Pancreas (tissue), 10 donors: Measurements from ENCODE around the gene APEX1. TPM values are rescaled to one million over a fixed set of nuclear protein-coding genes. Genes with fewer than 3 reads are reported as not detected.

ENCODE experiments used
- ATAC-seq, 4 donors: fragments of 200-7000 bp; cut with Tn5 transposase; one replicate each; pipeline versions ENCODE4 v1.8.0 to v1.9.1; 2020; ENCODE audit warnings: mild to moderate bottlenecking in 4 of 4, moderate library complexity in 4 of 4
- DNase-seq, 6 donors: peaks; one replicate each; pipeline ENCODE4 v3.0.0-alpha.2; 2020
- FAIRE-seq: peaks from 2 replicates; lab custom pipeline; 2012; peaks lifted over from hg19 to GRCh38; lab: Jason Lieb, UNC
- H3K27ac ChIP-seq, 4 donors: fragments of 200-600 bp; sonication (generic); 1 replicate in 3 of 4; 2 replicates in 1 of 4; pipeline versions ENCODE4 v1.5.0 to v1.8.0; 2020
- H3K27me3 ChIP-seq, 4 donors: fragments of 200-600 bp; one replicate each; pipeline ENCODE4 v1.8.0; 2021
- H3K36me3 ChIP-seq, 3 donors: fragments of 200-600 bp; sonication (generic) in 1 of 3; one replicate each; pipeline versions ENCODE4 v1.5.0 to v1.8.0; 2020 to 2021
- H3K4me1 ChIP-seq, 3 donors: fragments of 200-600 bp; one replicate each; pipeline ENCODE4 v1.8.0; 2021
- H3K4me3 ChIP-seq, 4 donors: fragments of 200-600 bp; sonication (generic) in 2 of 4; one replicate each; pipeline versions ENCODE4 v1.5.0 to v1.8.0; 2020 to 2021
- H3K9me3 ChIP-seq, 4 donors: fragments of 200-600 bp; one replicate each; pipeline ENCODE4 v1.8.0; 2021
- CTCF ChIP-seq, 4 donors: fragments of 200-600 bp; sonication (generic) in 3 of 4; IDR thresholded peaks; one replicate each; pipeline versions ENCODE4 v1.5.0 to v1.8.0; 2021; ENCODE audit warnings: antibody characterized with exemption in 4 of 4
- WGBS, 2 donors: extraction: QIAGEN DNeasy Blood & Tissue Kit; methylation state at CpG; one replicate each; pipeline ENCODE4 v1.1.7; 2013; 5-methylcytosine and 5-hydroxymethylcytosine counted together
- intact Hi-C, 3 donors: fragments of 100-400 bp; cut with DNase I; formaldehyde crosslinking; loops; one replicate each; pipeline versions ENCODE4 v1.11.1 to v1.14.2; 2022
- polyA plus RNA-seq, 2 donors: library from polyadenylated mRNA; stranded (reverse); fragments of 200-250 nt; gene quantifications; one replicate each; pipeline ENCODE4 v1.2.3, GENCODE V29; 2013
- total RNA-seq, 6 donors: library from RNA; stranded (reverse); fragmentation: NEBNext Ultra II Directional in 4 of 6; extraction: Animal tissue kit (Norgen Biotek cat#: 25700) in 4 of 6; gene quantifications; one replicate each; pipeline versions ENCODE4 v1.2.1 to v1.2.4, GENCODE V29; 2021 to 2023
- donor health status: healthy with polysubstance abuse.
- donor health status: DM: no; HTN: no; CAD: no; lungs with moderate emphysema.
- donor health status: DM: no; HTN: no; CAD: no.
- donor health status: control.
- donor health status: control.
- donor health status: Bipolar disorder and iron deficiency.
- donor health status: DM: yes; HTN: yes; CAD: no.
- donor health status: DM: no; HTN: no; CAD: no.
- donor health status: DM: no; HTN: no; CAD: no.
- donor health status: DM: yes; HTN: yes; CAD: no.

Gene APEX1
- total and polyA plus RNA-seq, 8 donors: 50.9 to 107 (median 64.6) TPM

- Histone ChIP-seq H3K9me3 (no peaks in the 10 kb centered on the region), H3K27me3 (no peaks in the 10 kb centered on the region), H3K4me3 (peak overlapping the region; percentile 40 to 99 (median 78)), H3K27ac (peak overlapping the region; percentile 74 to 92 (median 88)), H3K36me3 (no peaks in the 10 kb centered on the region), H3K4me1 (peaks cover 12 to 19% (median 16%) of the 10 kb centered on the region in 3 donors)
- no peak for DNase-seq
- TF ChIP-seq CTCF (IDR thresholded peaks at IDR 0.05): no peak
- intact Hi-C loops: no loop called here
- peak in 1 of 4 donors; percentile 6 for ATAC-seq
- FAIRE-seq: no peak
- 2 to 3% methylated on average over 9 of the region's 9 CpGs for WGBS, 2 donors
Observed at GRCh38 chr14:20413744-20414082, 41.3 kb upstream of the APEX1 start.

- intact Hi-C loops: no loop called here
- TF ChIP-seq CTCF (IDR thresholded peaks at IDR 0.05): peak in 2 of 4 donors; percentile 27 to 34
- no peak for ATAC-seq
- H3K27me3 ChIP-seq: no peaks in the 10 kb centered on the region
- no peaks in the 10 kb centered on the region for H3K36me3 ChIP-seq
- 57 to 66% methylated on average over 3 of the region's 3 CpGs for WGBS, 2 donors
- H3K9me3 ChIP-seq: no peaks in the 10 kb centered on the region
- H3K27ac ChIP-seq: no peak overlapping the region
- DNase-seq: no peak
- no peak for FAIRE-seq
- no peak overlapping the region for H3K4me3 ChIP-seq
- H3K4me1 ChIP-seq: peaks cover 13 to 19% (median 16%) of the 10 kb centered on the region in 3 donors
Observed at GRCh38 chr14:20415782-20416206, 39.2 kb upstream of the APEX1 start.

- Histone ChIP-seq H3K9me3 (no peaks in the 10 kb centered on the region), H3K27ac (no peak overlapping the region), H3K4me1 (peaks cover 13 to 19% (median 16%) of the 10 kb centered on the region in 3 donors), H3K4me3 (no peak overlapping the region), H3K27me3 (no peaks in the 10 kb centered on the region), H3K36me3 (no peaks in the 10 kb centered on the region)
- WGBS, 2 donors: 85 to 93% methylated on average over 2 of the region's 2 CpGs
- ATAC-seq (no peak), DNase-seq (no peak), FAIRE-seq (no peak)
- TF ChIP-seq CTCF (IDR thresholded peaks at IDR 0.05): no peak
- intact Hi-C loops: no loop called here
Observed at GRCh38 chr14:20416223-20416622, 38.8 kb upstream of the APEX1 start.

GRCh38 chr14:20417250-20418186 lies 37.5 kb upstream of the APEX1 start:
- Histone ChIP-seq H3K27me3 (no peaks in the 10 kb centered on the region), H3K36me3 (no peaks in the 10 kb centered on the region), H3K4me3 (no peak overlapping the region), H3K27ac (peak overlapping the region in 1 of 4 donors; percentile 33), H3K4me1 (peaks cover 13 to 16% (median 13%) of the 10 kb centered on the region in 3 donors), H3K9me3 (no peaks in the 10 kb centered on the region)
- ATAC-seq: peak in 3 of 4 donors; percentile 13 to 45 (median 33)
- intact Hi-C loops: no loop called here
- 43 to 52% methylated on average over 7 of the region's 7 CpGs for WGBS, 2 donors
- TF ChIP-seq CTCF (IDR thresholded peaks at IDR 0.05): no peak
- FAIRE-seq: no peak
- no peak for DNase-seq

- Histone ChIP-seq H3K9me3 (no peaks in the 10 kb centered on the region), H3K4me3 (no peak overlapping the region), H3K27ac (peak overlapping the region in 1 of 4 donors; percentile 3), H3K4me1 (peaks cover 13 to 16% (median 13%) of the 10 kb centered on the region in 3 donors), H3K27me3 (no peaks in the 10 kb centered on the region), H3K36me3 (no peaks in the 10 kb centered on the region)
- DNase-seq: no peak
- no peak for TF ChIP-seq CTCF (IDR thresholded peaks at IDR 0.05)
- peak; percentile 66 to 80 (median 74) for ATAC-seq
- no peak for FAIRE-seq
- intact Hi-C loops: no loop called here
- 35 to 36% methylated on average over 2 of the region's 2 CpGs for whole genome bisulfite sequencing, 2 donors
Observed at GRCh38 chr14:20418501-20418909, 36.5 kb upstream of the APEX1 start.
